Panc1 (cell line): ENCODE data around the gene NR2F1.

Experiments used
- CTCF ChIP-seq: fragments of 450-650 bp; IDR thresholded peaks from 2 replicates; pipeline ENCODE4 v1.5.1; 2017; ENCODE audit warnings: mild to moderate bottlenecking
- REST ChIP-seq, 2 experiments: IDR thresholded peaks; 2 replicates each; pipeline ENCODE4 v1.6.1; 2011 to 2012; ENCODE audit warnings: low read depth in 2 of 2, control low read depth in 1 of 2, low read length in 1 of 2, mild to moderate bottlenecking in 1 of 2, moderate library complexity in 1 of 2; ENCODE audit not compliant: insufficient read depth in 1 of 2
- SIN3A ChIP-seq: IDR thresholded peaks from 2 replicates; pipeline ENCODE4 v1.6.1; 2012; ENCODE audit warnings: low read depth, mild to moderate bottlenecking, low read length, moderate library complexity, borderline replicate concordance; ENCODE audit not compliant: insufficient read depth
- TCF7L2 ChIP-seq: IDR thresholded peaks from 2 replicates; pipeline ENCODE4 v1.6.1; 2011; ENCODE audit warnings: mild to moderate bottlenecking, low read depth, low read length, inconsistent platforms

GRCh38 chr5:93635991-93636390 is 53.0 kb downstream of the NR2F1 start:
- no peak for TF ChIP-seq CTCF
- TF ChIP-seq SIN3A = no peak
- no peak for TF ChIP-seq TCF7L2
- TF ChIP-seq REST (IDR thresholded peaks at IDR 0.05; ENCODE audit: insufficient read depth in 1 of 2, low read depth in 2 of 2, low read length in 1 of 2) = no peak
